Stimulated activated CD8-positive, alpha-beta memory T cell treated with anti-CD3 and anti-CD28 coated beads, Interleukin-7, amount 100 ng/mL, for 1 hour (primary cell): Measurements from ENCODE around the gene FGFRL1.
"Not testable (repeated sequence)": the region's sequence is repeated elsewhere in the genome, so short reads cannot be mapped to it uniquely, and the experiment has no call there.

Source experiments
- DNase-seq, 2 donors: peaks; one replicate each; pipeline ENCODE4 v3.0.0-alpha.2; 2020; ENCODE audit warnings: low read depth in 2 of 2

Gene FGFRL1

DNA sequence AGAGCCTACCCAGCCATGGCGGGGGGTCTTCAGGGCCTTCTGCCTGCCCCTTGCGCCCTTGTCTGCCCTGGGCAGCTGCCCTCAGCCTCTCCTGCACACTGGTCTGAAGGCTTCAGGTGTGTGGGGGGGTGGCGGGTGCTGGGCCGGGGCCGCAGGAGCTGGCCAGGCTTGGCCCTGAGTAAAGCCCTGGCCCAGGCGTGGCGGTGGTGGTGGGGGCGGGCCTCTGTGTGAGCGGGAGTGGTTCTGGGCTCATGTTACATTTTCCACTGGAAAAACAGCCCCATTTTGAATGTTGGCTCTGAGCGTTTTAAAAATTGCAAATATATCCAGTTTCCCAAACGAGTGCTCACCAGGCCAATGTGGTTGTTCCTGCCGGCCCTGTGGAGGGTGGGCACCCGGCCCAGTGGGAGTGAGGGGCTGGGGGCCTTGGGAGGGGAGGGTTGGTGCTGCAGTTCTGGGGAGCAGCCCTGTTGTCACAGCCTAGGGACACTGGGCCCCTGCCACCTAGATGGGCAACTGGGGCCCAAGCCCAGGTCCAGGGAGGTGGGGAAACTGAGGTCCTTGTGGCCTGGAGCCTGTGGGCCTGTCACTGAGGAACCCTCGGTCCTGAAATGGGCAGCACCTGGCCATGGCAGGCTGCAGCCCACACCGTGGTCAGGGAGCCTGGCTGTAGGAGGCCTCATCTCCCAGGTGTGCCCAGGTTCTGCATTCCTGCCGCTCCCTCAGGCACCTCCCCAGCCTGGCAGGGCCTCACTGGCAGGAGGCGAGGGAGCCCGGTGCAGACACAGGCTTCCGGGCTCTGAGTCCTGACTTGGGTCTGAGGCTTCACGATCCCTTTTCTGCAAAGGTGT lies 28.3 kb downstream of the FGFRL1 start:
- no peak for DNase-seq

DNA sequence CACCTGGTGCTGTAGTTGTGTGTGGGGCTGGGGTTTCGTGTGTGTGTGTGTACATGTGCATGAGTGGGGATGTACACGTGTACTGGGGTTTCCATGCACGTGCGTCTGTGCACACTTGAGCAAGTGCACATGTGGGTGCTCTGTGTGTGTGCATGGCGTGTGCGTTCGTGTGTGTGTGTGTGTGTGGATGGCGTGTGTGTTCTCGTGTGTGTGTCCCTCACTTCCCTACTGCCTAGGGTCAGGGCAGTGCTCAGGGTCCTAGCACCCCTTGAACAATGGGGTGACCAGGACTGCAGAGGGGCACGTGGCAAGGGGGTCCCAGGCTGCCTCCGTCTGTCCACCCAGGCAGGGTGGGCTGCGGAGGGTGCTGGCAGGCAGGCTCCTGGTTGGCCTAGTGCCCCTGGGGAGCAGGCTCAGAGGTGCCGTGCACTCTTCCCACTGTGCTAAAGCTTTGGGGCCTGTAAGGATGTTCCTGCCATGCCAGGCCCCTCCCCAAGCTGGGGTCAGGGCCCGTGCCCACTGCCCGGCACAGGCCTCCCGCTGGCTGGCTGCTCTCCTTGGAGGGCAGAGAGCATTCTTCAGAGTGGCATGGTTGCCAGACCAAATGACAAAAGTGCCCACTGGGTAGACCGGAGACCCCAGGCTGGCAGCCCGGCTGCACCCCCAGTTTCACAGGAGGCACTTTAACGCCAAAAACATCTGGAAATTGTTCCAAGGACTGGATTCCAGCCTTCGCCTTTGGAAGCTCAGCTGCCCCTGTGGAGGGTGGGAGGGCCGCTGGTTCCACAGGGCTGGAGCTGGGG lies 29.1 kb downstream of the FGFRL1 start:
- no peak for DNase-seq

- DNase-seq: no peak
Observed at GRCh38 chr4:1041147-1041935, 29.9 kb downstream of the FGFRL1 start.

DNA sequence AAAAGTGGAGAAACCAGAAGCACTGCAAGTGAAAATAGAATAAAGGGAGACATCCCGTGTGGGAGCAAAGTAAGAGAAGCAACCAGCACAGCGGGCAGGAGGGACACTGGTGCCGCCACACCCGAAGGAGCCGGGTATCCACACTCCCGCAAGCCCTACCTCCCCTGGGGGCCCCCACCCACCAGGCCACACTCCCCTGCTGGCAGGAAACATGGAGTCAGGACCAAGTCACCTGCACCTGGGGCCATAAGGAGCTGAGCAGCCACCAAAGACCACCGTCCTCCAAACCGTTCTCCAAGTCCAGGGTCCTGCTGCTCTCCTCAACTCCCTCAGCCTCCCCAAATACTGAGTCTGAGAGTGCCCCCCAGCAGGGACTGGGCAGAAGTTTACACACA lies 30.5 kb downstream of the FGFRL1 start:
- no peak for DNase-seq

DNA sequence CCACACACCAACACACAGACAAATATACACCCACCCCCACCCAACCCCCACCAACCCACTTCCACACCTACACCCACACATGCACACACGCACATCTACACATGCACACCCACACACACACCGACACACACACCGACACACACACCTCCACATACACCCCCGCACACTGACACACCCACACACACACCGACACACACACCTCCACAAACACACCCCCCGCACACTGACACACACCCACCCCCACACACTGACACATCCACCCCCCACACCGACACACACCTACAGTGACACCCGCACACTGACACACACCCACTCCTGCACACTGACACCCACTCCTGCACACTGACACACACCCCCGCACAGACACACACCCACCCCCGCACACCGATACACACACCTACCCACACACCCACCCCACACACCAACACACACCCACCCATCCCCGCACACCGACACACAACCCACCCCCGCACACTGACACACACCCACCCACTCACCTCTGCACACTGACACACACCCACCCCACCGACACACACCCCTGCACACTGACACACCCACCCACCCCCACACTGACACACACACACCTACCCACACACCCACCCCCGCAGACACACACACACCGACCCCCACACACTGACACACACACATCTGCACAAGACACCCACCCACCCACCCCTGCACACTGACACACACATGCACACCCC lies 31.1 kb downstream of the FGFRL1 start:
- DNase-seq: no peak

DNA sequence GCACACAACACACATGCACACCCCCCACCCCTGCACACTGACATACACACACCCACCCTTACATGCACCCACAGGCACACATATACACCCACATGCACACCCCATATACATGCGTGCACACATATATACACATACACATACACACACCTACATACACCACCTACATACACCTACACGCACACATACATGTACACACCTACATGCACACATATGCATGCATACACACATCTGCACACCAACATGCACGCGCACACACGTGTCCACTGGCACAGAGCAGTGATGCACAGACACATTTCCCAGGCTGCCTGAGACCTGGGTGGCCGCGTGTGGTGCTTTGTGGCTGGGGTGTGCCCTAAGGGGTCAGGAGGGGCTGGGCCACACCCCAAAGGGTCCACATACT lies 31.7 kb downstream of the FGFRL1 start:
- no peak for DNase-seq

DNA sequence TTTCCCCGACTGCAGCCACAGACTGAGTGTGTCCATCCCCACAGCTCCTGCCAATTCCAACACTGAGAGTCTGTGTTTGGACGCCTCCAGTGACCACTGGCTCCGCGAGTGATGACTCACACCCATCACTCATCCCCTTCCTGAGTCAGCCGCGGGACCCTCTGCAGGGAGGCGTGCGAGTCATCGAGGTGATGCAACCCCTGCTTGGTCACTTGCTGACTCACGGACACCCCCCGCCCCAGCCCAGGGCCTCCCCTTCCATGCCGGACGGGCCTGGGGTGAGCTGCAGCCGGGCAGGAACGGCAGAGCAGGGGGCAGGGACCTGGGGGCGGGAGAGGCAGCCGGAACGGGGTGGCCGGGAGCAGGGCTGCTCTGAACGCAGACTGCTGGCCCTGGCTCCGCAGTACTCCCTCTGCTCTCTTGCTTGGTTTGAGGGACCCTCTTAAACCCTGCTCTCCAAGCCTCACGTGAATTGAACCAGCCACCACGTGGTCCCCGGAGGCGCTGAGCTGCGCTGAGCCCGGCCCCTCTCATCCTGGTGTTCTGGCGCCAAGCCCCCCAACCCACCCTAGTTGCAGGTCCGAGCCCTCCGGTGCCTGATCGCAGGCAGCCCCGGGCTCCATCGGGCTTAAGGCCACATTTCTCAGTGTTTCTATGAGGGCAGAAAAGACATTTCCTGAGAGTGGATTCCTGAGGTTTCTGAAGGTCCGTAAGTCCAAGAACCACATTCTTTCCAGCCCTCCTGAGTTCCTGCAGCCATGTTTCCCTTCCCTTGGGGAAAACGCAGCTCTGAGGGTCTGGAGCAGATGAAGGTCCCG lies 32.4 kb downstream of the FGFRL1 start:
- no peak for DNase-seq

DNA sequence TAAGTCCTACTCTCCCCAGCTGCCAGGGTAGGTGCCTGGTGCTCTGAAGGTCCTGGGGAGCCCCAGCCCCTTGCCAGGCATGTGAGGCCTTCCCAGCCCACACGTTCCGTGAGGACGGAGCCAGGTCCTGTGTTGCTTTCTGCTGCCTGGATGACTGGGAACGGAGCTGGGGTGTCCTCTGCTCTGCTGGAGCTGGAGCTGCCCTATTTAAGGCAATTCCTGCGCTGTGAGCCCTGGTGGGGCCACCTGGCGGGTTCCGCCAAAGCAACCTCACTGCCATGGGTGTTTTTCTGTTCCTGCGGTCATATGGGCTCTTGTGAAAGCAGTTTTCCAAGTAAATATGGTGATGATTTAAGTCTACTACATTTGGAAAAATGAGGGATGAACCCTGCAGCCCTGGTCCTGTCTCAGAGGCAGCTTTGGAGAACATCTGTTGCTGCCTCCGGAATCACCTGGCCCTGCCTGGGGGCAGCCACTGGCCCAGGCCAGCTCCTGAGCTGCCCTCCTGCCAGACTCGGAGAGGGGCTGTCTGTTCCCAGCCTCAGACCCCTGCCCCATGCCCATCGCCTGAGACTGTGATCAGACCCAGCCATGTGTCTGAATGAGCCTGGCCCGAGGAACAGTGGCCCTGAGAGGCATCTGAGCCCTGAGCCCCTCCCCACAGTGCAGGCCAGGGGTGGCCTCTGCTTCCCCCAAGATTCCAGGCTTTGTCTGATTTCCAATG lies 33.2 kb downstream of the FGFRL1 start:
- no peak for DNase-seq

- no peak for DNase-seq
Observed at GRCh38 chr4:1045193-1045594, 33.8 kb downstream of the FGFRL1 start.

DNA sequence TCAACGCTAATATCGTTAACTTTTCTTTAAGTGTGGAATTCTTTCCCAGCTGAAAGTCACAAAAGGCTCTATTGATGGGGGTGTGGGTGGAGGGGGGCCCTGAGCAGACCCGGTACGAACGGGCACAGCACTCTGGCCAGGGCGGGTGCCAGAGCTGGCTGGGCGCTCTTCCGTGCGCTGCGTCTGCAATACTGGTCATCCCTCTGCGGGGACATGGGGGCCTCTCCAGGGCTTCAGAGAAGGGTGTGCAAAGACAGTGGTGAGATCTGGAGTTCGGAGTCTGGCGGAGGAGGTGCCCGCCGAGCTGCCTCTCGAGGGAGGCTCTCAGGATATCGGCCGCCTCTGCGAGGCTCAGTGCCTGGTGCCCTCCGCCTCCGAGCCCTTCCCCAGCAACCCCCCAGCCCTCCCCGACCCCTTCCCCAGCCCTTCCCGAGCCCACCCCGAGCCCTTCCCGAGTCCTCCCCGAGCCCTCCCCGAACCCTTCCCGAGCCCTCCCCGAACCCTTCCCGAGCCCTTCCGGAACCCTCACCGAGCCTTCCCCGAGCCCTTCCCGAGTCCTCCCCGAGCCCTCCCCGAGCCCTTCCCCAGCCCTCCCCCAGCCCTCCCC lies 34.3 kb downstream of the FGFRL1 start:
- no peak for DNase-seq

DNA sequence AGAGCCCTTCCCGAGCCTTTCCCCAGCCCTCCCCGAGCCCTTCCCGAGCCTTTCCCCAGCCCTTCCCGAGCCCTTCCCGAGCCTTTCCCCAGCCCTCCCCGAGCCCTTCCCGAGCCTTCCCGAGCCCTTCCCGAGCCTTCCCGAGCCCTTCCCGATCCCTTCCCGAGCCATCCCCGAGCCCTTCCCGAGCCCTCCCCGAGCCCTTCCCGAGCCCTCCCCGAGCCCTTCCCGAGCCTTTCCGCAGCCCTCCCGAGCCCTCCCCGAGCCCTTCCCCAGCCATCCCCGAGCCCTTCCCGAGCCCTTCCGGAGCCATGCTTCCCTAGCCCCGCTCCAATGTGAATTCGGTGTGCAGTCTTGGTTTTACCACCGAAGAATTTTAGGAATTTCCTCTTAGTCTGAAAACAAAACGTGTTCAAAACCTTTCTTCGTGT lies 35.2 kb downstream of the FGFRL1 start:
- DNase-seq: not testable (repeated sequence)

GRCh38 chr4:1047106-1047975 lies 35.9 kb downstream of the FGFRL1 start:
- DNase-seq: no peak

DNA sequence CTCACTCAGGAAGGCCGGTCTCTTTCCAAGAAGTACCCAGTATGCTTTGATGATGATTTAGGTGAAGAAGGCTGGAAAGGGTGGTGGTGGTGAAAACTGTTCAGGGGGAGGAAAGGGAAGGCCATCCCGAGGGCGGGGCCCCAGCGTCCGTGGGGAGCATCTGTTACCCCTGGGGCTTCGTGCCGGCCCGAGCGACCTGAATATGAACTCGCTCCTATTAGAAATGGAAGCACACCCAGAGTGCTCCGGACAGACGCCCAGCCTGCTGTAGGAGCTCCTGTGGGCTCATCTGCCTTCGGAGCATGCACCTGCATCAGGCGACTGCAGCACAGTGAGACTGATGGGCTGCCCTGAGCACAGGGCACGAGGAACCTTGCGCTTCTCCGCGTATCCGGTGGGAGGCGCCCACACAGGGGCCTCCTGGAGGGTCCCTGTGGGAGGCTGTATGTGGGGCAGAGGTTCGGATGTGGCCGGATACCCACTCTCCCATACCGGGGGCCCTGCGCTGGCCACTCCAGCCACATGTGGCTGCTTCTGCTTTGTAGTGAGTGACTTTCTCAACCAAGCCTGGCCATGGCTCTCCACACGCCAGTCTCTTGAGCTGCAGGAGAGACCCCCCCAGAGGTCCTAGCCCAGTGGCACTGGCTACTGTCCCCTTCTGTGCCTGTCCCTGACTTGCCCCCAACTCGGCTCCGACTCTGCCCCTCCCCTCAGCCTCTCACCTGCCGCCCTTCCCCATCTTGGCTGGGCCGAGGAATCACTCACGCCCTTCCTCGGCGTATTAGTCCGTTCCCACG lies 36.7 kb downstream of the FGFRL1 start:
- DNase-seq: no peak

GRCh38 chr4:1048773-1049590 lies 37.6 kb downstream of the FGFRL1 start:
- no peak for DNase-seq

- no peak for DNase-seq
Observed at GRCh38 chr4:1049591-1049905, 38.1 kb downstream of the FGFRL1 start.

GRCh38 chr4:1050486-1051213 lies 39.2 kb downstream of the FGFRL1 start:
- no peak for DNase-seq
